Vagina (tissue), 2 donors: ENCODE measurements around the gene COQ8A.

Experiments used
- CTCF ChIP-seq, 3 experiments: fragments of 450-650 bp in 2 of 3; fragments of 200-600 bp in 1 of 3; sonication (generic) in 1 of 3; IDR thresholded peaks; one replicate each; pipeline ENCODE4 v1.5.1; 2017 to 2019; ENCODE audit warnings: antibody characterized with exemption in 3 of 3, mild to moderate bottlenecking in 2 of 3, moderate library complexity in 2 of 3
- POLR2A ChIP-seq, 2 donors: fragments of 450-650 bp; IDR thresholded peaks; one replicate each; pipeline ENCODE4 v1.6.1; 2017; ENCODE audit warnings: antibody characterized with exemption in 2 of 2, mild to moderate bottlenecking in 2 of 2, moderate library complexity in 2 of 2
- POLR2AphosphoS5 ChIP-seq, 2 donors: sonication (generic); formaldehyde crosslinking; IDR thresholded peaks; one replicate each; pipeline ENCODE4 v1.9.0; 2017; ENCODE audit warnings: antibody characterized with exemption in 2 of 2, mild to moderate bottlenecking in 2 of 2, low read depth in 1 of 2; ENCODE audit not compliant: insufficient read depth in 1 of 2

DNA sequence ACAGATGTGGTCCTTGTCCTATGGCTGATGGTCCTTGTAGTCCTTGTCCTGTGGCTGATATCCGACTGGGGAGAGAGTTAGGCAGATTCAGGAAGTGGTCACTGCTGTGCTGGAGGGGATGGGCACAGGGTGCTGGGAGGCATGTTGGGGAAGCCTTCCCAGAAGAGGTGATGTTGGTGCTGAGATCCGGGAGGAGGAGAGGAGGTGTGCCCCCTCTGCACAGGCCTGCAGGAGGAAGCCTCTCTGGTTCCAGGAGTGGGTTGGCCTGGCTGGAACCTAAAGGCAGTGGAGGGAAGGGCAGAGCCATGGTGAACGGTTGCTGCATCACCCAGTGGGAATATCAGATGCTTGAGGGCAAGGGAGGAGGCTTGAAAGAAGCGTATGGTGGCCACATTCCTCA, 14.7 kb downstream of the COQ8A start:
- TF ChIP-seq CTCF (IDR thresholded peaks at IDR 0.05): no peak
- no peak for TF ChIP-seq POLR2AphosphoS5 (IDR thresholded peaks at IDR 0.05; ENCODE audit: insufficient read depth in 1 of 2, low read depth in 1 of 2)
- TF ChIP-seq POLR2A (IDR thresholded peaks at IDR 0.05): no peak
